GM19452 (cell line): ENCODE data around the gene CHKA.
"Not testable (repeated sequence)": the region's sequence is repeated elsewhere in the genome, so short reads cannot be mapped to it uniquely, and the experiment has no call there.

Experiments
- ATAC-seq: cut with Tn5 transposase; IDR thresholded peaks from one replicate; pipeline ENCODE4 v1.9.1; 2021; ENCODE audit not compliant: unreplicated experiment

Gene CHKA

DNA sequence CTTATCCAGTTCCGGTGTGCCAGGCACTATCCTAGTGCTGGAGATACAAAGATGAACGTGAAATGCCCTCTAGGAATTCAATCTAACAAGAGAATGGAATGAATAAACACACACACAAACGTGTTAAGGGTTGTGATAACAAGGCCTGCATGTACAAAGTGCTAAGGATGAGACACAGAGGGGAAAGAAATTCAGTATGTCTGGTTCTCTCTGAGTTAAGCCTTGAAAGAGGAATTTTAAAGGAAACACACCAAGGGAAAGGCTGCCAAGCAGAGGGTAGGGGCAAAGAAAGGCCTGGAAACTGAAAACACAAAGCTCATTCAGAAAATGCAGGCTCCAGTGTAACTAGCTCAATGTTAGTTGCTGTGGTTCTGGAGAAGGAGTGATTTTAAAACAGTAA lies 4.2 kb downstream of the CHKA start:
- ATAC-seq = no peak

DNA sequence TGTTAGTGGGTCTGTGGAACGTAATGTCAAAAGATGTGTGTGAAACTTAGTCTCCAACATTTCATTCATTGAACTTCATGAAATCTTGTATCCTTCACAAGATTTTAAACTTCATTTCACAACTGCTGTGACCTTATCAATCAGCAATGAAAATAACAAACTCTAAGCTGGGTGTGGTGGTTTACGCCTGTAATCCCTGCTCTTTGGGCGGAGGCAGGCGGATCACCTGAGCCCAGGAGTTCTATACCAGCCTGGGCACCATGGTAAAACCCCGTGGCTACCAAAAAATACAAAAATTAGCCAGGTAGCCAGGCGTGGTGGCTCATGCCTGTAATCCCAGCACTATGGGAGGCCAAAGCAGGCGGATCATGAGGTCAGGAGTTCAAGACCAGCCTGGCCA lies 5.1 kb downstream of the CHKA start:
- ATAC-seq = no peak

- no peak for ATAC-seq
Observed at GRCh38 chr11:68115285-68115684, 5.9 kb downstream of the CHKA start.

- no peak for ATAC-seq
Observed at GRCh38 chr11:68113986-68114385, 7.2 kb downstream of the CHKA start.

GRCh38 chr11:68107689-68108088 lies 13.5 kb downstream of the CHKA start:
- no peak for ATAC-seq

- ATAC-seq = no peak
Observed at GRCh38 chr11:68106165-68106940, 14.8 kb downstream of the CHKA start.

GRCh38 chr11:68099474-68100405 lies 21.4 kb downstream of the CHKA start:
- no peak for ATAC-seq

- no peak for ATAC-seq
Observed at GRCh38 chr11:68099057-68099456, 22.1 kb downstream of the CHKA start.

GRCh38 chr11:68096962-68097361 lies 24.2 kb downstream of the CHKA start:
- ATAC-seq = no peak

GRCh38 chr11:68093565-68093964 lies 27.6 kb downstream of the CHKA start:
- ATAC-seq = no peak

DNA sequence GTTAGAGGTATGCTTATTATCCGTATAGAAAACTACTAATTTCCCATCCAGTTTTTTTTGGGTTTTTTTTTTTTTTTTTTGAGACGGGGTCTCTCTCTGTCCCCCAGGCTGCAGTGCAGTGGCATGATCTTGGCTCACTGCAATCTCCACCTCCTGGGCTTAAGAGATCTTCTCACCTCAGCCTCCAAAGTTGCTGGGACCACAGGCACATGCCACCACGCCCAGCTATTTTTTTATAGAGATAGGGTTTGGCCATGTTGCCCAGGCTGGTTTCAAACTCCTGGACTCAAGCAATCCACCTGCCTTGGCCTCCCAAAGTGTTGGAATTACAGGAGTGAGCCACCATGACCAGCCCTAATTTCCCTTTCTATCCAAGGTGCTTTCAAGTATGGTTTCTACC lies 28.2 kb downstream of the CHKA start:
- not testable (repeated sequence) for ATAC-seq

DNA sequence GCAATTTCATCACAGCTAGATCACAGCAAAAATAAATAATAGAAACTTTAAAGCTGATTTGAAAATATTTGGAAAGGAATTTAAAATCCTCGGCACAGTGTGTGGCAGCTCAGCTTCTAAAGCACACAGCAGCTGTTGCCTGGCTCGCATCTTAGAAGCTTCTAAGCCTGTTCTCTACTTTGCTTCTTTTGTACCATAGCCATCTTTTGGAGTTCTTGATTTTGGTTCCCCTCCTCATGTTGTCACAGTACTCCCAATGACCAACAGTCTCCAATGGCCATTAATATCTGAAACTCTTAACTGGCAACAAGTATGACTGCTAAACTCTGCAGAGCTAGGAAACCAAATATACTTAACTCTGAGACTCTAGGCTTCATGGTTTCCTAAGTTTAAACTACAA lies 28.8 kb downstream of the CHKA start:
- ATAC-seq = no peak

DNA sequence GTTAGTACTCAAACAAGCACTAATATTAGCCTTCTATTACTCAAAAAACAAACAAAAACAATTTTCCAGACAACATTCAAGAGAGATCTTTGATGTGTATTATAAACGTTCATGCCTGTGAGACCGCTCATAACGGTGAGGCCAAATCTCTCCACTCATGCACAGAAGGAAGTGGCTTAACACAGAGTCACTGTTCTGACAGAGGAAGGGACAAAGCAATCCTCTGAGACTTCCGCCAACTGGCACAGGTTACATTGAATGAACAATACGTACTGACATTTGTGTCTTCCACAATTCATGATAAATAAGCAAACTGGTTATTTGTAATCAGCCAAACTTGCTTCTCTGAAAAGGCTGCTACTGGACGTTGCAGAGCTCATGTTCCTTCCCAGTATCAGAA lies 30.5 kb downstream of the CHKA start:
- ATAC-seq = no peak

- no peak for ATAC-seq
Observed at GRCh38 chr11:68090287-68090686, 30.9 kb downstream of the CHKA start.

GRCh38 chr11:68089679-68090078 lies 31.5 kb downstream of the CHKA start:
- no peak for ATAC-seq

DNA sequence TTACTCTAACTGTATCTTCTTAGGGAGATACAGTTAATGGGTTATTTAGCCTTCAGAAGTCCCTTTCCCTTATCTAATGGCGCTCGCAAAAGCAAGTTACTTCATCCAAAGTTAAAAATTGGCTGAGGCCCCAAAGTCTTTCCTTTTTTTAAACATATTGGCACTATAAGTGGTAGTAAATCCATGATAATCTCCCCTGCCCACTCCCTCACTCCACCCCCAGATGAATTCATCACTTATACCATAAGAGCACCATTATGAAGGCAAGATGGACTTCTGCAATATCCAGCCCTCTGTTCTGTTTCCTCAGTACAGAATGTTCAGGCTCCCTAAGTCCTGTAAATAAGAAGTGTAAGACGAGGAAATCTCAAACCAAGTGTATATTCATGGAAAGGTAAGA lies 37.7 kb downstream of the CHKA start:
- no peak for ATAC-seq

DNA sequence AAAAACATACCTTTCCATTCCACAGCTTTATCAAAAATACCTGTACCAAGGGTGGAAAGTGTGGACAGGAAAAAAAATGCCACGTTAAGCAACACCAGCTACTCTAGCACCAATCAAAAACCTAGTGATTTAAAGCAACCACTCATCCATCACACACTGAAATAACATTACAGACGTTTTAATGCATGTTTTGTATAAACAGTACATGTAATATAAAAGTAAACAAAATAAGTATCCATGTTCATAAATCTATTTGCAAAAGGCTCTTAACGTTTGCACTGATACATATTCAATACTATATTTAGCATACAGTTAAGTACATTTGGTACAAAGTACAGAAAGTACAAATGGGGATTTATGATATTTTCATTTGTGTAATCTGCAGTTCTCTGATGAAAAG lies 38.7 kb downstream of the CHKA start:
- no peak for ATAC-seq

DNA sequence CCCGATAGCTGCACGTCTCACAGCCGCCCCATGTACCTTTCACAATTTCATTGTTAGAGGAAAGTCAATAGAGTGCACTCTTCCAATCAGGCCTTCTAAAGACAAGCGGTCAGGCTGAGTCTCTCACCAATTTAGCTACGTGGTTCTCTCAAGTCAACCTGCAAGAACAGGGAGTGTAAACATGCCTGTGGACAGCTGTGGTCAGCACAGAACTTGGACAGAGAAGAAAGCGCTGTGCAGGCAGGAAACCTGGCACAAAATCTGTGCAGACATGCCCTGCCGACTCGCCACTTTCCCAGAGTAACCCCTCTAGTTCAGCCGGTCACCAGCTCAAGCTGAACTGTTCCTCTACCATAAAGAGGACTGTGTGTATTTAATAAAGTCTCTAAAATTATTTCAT lies 39.5 kb downstream of the CHKA start:
- ATAC-seq = no peak

DNA sequence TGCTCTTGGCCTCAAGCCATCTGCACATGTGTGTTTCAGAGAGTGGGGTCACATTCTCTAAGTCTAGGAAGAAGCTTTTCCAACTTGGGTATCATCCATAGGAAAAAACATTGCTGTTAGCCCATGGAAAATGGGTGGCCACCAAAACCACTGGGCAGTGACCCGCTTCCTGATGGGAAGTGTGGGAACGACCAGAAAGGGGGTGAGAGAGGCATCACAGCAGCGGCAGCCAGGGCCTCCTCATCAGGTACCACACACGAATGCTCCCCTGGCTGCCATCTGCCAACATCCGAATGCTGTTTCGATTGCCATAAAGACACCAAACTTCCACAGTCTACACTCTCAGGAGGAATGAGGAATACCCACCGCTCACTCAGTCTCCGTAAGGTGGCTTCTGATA lies 40.3 kb downstream of the CHKA start:
- ATAC-seq = no peak

GRCh38 chr11:68077617-68078582 lies 43.3 kb downstream of the CHKA start:
- ATAC-seq = peak; percentile 87
